ENCODE data around the gene SYTL3. TPM values are rescaled to one million over a fixed set of nuclear protein-coding genes. Genes with fewer than 3 reads are reported as not detected.
"Not testable (repeated sequence)": the region's sequence is repeated elsewhere in the genome, so short reads cannot be mapped to it uniquely, and the experiment has no call there.

SYTL3 gene
- 1 to 10 TPM; 4.2 to 5.6 TPM for total RNA-seq

GRCh38 chr6:158649289-158650143, at the start of gene SYTL3:
Gene SYTL3 (plus strand): TSS chr6:158650054. CDS start chr6:158663269, 13,215 bp downstream.
- no peaks in the 10 kb centered on the region for H3K27me3 ChIP-seq
- peak; percentile 69 for DNase-seq (ENCODE audit: low spot score)
- no peaks in the 10 kb centered on the region for H3K36me3 ChIP-seq
- peak within 1 kb of the TSS; percentile 52 to 70 for H3K27ac ChIP-seq
- H3K9me3 ChIP-seq, result no peaks in the 10 kb centered on the region
- peaks cover 0 to 39% of the 10 kb centered on the region in 2 donors for H3K4me1 ChIP-seq
- no peak for TF ChIP-seq CTCF (IDR thresholded peaks at IDR 0.05)
- no peak within 1 kb of the TSS for H3K4me3 ChIP-seq

- H3K4me1 ChIP-seq, result no peaks in the 10 kb centered on the region
- no peaks in the 10 kb centered on the region for H3K27me3 ChIP-seq
- no peak for DNase-seq (ENCODE audit: low spot score)
- H3K36me3 ChIP-seq, result peaks cover 15% of the 10 kb centered on the region
- H3K4me3 ChIP-seq, result no peak overlapping the region
- no peak for TF ChIP-seq CTCF (IDR thresholded peaks at IDR 0.05)
- H3K9me3 ChIP-seq, result no peaks in the 10 kb centered on the region
- no peak overlapping the region for H3K27ac ChIP-seq
Measured at GRCh38 chr6:158603261-158604047, 46.4 kb upstream of the SYTL3 start.

GRCh38 chr6:158604048-158604406, 45.8 kb upstream of the SYTL3 start:
- Histone ChIP-seq H3K27ac (no peak overlapping the region), H3K4me3 (no peak overlapping the region), H3K9me3 (no peaks in the 10 kb centered on the region), H3K4me1 (peaks cover 0 to under 1% of the 10 kb centered on the region in 2 donors), H3K27me3 (no peaks in the 10 kb centered on the region), H3K36me3 (peaks cover 21% of the 10 kb centered on the region)
- DNase-seq (ENCODE audit: low spot score), result no peak
- no peak for TF ChIP-seq CTCF (IDR thresholded peaks at IDR 0.05)

GRCh38 chr6:158605266-158605878, 44.5 kb upstream of the SYTL3 start:
- H3K27me3 ChIP-seq, result no peaks in the 10 kb centered on the region
- no peaks in the 10 kb centered on the region for H3K9me3 ChIP-seq
- H3K27ac ChIP-seq, result no peak overlapping the region
- peaks cover 29% of the 10 kb centered on the region for H3K36me3 ChIP-seq
- peak; percentile 59 for DNase-seq (ENCODE audit: low spot score)
- H3K4me1 ChIP-seq, result peaks cover 0 to 14% of the 10 kb centered on the region in 2 donors
- H3K4me3 ChIP-seq, result no peak overlapping the region
- peak; percentile 66 to 84 for TF ChIP-seq CTCF (IDR thresholded peaks at IDR 0.05)

- H3K27ac ChIP-seq; H3K27me3 ChIP-seq; H3K4me3 ChIP-seq; H3K9me3 ChIP-seq; DNase-seq (ENCODE audit: low spot score): not testable (repeated sequence)
- peaks cover 29% of the 10 kb centered on the region for H3K36me3 ChIP-seq
- peaks cover 0 to 20% of the 10 kb centered on the region in 2 donors for H3K4me1 ChIP-seq
Measured at GRCh38 chr6:158606011-158606410, 43.8 kb upstream of the SYTL3 start.

GRCh38 chr6:158606935-158607334, 42.9 kb upstream of the SYTL3 start:
- DNase-seq (ENCODE audit: low spot score), result no peak
- peaks cover 0 to 29% of the 10 kb centered on the region in 2 donors for H3K4me1 ChIP-seq
- H3K4me3 ChIP-seq, result no peak overlapping the region
- no peaks in the 10 kb centered on the region for H3K9me3 ChIP-seq
- no peak for TF ChIP-seq CTCF (IDR thresholded peaks at IDR 0.05)
- H3K27me3 ChIP-seq, result no peaks in the 10 kb centered on the region
- H3K36me3 ChIP-seq, result peaks cover 29% of the 10 kb centered on the region
- H3K27ac ChIP-seq, result no peak overlapping the region
